Activated naive CD4-positive, alpha-beta T cell treated with anti-CD3 and anti-CD28 coated beads, Interleukin-2, amount 10 ng/mL, durations not matched to agents 7 days and 5 days (primary cell): ENCODE measurements around the gene KCNQ1OT1.

Source experiments
- CTCF ChIA-PET: fragments of 350-600 bp; sonication (Branson Sonifier 250); formaldehyde crosslinking; loops from one replicate; lab custom pipeline; 2021; ENCODE audit warnings: antibody characterized with exemption; lab: Charles Lee
- DNase-seq: peaks from one replicate; pipeline ENCODE4 v3.0.0-alpha.2; 2020
- H3K27ac Mint-ChIP-seq: one replicate; pipeline ENCODE4 v1.8.0; 2021; ENCODE audit warnings: mild to moderate bottlenecking, moderate library complexity, mixed read lengths
- H3K27me3 Mint-ChIP-seq: one replicate; pipeline ENCODE4 v1.8.0; 2021; ENCODE audit warnings: mild to moderate bottlenecking, mixed read lengths
- H3K36me3 Mint-ChIP-seq: one replicate; pipeline ENCODE4 v1.8.0; 2021; ENCODE audit warnings: mixed read lengths
- H3K4me1 Mint-ChIP-seq: one replicate; pipeline ENCODE4 v1.8.0; 2021; ENCODE audit warnings: mixed read lengths
- H3K4me3 Mint-ChIP-seq: one replicate; pipeline ENCODE4 v1.8.0; 2021; ENCODE audit warnings: mild to moderate bottlenecking, moderate library complexity, mixed read lengths
- H3K9me3 Mint-ChIP-seq: one replicate; pipeline ENCODE4 v1.8.0; 2021; ENCODE audit warnings: mixed read lengths

KCNQ1OT1 gene

DNA sequence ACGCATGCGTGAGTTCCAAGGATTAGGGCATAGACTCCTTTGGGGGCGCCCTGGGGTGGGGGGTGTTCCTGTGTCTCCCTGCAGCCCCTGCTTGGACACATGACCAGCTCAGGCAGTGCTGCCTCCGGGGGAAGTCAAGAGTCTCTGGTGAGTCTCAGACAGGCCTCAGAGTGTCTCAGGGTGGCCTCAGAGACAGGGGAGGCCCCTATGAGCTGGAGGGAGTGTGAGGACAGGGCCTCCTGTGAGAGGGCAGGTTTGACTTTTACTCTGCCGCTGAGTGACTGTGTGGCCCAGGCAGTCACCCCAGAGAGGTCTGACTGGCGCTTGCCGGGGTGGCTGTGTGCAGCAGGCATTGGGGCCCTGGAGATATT lies 41.2 kb upstream of the KCNQ1OT1 start:
- Mint-ChIP-seq H3K36me3 (no peaks in the 10 kb centered on the region), H3K9me3 (no peaks in the 10 kb centered on the region), H3K4me3 (no peak overlapping the region), H3K27ac (no peak overlapping the region), H3K4me1 (no peaks in the 10 kb centered on the region), H3K27me3 (no peaks in the 10 kb centered on the region)
- no peak for DNase-seq
- CTCF ChIA-PET, result no interaction called here

DNA sequence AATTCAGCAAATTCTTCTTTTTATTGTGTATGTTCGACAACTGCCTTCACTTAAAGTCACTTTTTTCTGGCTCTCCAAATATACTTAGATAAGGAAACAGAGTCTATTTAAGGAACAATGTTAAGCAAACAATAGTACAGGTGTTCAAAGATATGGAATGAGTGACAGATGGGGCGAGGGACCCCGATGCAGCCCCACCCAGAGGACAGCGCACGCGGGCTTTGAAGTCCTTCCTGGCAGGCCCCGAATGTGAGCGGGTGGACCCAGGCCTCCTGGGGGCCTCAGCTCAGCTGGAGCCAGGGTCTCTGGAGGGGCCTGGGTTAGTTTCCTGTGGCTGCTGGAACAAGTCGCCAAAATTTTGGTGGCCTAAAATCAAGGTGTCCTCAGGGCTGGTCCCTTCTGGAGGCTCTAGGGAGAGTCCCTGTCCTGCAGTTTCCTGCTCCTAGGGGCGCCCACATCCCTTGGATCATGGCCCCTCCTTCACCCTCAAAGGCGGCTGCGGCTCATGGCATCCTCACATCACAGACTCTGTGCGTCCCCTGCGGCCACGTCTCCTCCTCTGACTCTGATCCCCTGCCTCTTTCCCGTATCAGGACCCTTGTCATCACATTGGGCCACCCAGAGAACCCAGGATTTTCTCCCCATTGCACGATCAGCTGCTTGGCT lies 40.6 kb upstream of the KCNQ1OT1 start:
- H3K4me1 Mint-ChIP-seq, result no peaks in the 10 kb centered on the region
- DNase-seq, result no peak
- H3K9me3 Mint-ChIP-seq, result no peaks in the 10 kb centered on the region
- H3K27me3 Mint-ChIP-seq, result no peaks in the 10 kb centered on the region
- no peak overlapping the region for H3K27ac Mint-ChIP-seq
- CTCF ChIA-PET, result no interaction called here
- no peaks in the 10 kb centered on the region for H3K36me3 Mint-ChIP-seq
- no peak overlapping the region for H3K4me3 Mint-ChIP-seq

GRCh38 chr11:2739531-2740274 lies 39.9 kb upstream of the KCNQ1OT1 start:
- no peaks in the 10 kb centered on the region for H3K9me3 Mint-ChIP-seq
- no peaks in the 10 kb centered on the region for H3K36me3 Mint-ChIP-seq
- H3K27ac Mint-ChIP-seq, result no peak overlapping the region
- no peaks in the 10 kb centered on the region for H3K4me1 Mint-ChIP-seq
- CTCF ChIA-PET, result no interaction called here
- no peak for DNase-seq
- H3K27me3 Mint-ChIP-seq, result no peaks in the 10 kb centered on the region
- H3K4me3 Mint-ChIP-seq, result no peak overlapping the region

GRCh38 chr11:2738551-2739431 lies 39.0 kb upstream of the KCNQ1OT1 start:
- no peaks in the 10 kb centered on the region for H3K27me3 Mint-ChIP-seq
- CTCF ChIA-PET, result no interaction called here
- DNase-seq, result no peak
- H3K4me3 Mint-ChIP-seq, result no peak overlapping the region
- H3K9me3 Mint-ChIP-seq, result no peaks in the 10 kb centered on the region
- H3K36me3 Mint-ChIP-seq, result no peaks in the 10 kb centered on the region
- no peak overlapping the region for H3K27ac Mint-ChIP-seq
- no peaks in the 10 kb centered on the region for H3K4me1 Mint-ChIP-seq

DNA sequence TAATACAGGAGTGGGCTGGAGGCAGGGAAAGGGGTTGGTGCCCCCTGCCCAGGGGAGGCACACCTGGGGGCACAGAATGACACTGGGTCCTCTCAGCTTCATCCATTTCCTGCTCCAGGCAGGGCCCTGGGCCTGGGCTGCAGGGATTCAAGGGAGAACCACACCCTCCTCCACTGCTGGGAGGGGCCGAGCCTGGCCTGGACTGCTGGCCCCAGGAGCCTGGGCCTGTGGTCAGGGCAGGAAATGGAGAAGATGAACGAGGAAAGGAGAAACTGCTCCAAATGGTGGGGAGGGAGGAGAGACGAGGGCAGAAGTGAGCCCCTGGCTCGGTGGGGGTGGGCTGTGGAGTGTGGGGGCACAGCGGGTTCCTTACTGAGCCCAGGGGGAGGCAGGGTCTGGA lies 38.1 kb upstream of the KCNQ1OT1 start:
- DNase-seq, result no peak
- H3K27ac Mint-ChIP-seq, result no peak overlapping the region
- H3K9me3 Mint-ChIP-seq, result no peaks in the 10 kb centered on the region
- CTCF ChIA-PET, result interaction anchor here (1.0 kb wide), 1 partner anchor 11 kb away, joined by 3 read pairs; no protein-coding TSS in a partner anchor
- H3K27me3 Mint-ChIP-seq, result no peaks in the 10 kb centered on the region
- H3K36me3 Mint-ChIP-seq, result no peaks in the 10 kb centered on the region
- H3K4me3 Mint-ChIP-seq, result no peak overlapping the region
- no peaks in the 10 kb centered on the region for H3K4me1 Mint-ChIP-seq

DNA sequence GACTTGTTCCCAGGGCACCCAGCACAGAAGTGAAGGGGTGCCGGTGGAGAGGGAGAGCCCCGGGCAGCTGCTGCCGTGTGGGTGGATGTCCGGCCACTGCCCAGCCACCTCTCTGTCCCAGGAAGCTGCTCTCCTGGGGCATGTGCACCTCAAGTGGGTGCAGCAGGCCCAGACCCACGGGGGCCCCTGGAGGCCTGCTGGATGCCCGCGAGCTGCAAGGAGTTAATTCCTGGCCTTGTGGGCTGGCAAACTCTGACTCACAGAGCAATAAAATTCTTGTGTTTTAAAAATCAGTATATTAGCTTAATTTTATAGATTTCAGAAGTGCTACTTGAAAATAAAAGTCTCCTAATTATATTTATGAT lies 37.4 kb upstream of the KCNQ1OT1 start:
- CTCF ChIA-PET, result interaction anchor here (1.0 kb wide), 1 partner anchor 10 kb away, joined by 3 read pairs; no protein-coding TSS in a partner anchor
- no peak overlapping the region for H3K27ac Mint-ChIP-seq
- no peaks in the 10 kb centered on the region for H3K36me3 Mint-ChIP-seq
- H3K4me3 Mint-ChIP-seq, result no peak overlapping the region
- no peaks in the 10 kb centered on the region for H3K4me1 Mint-ChIP-seq
- no peak for DNase-seq
- H3K27me3 Mint-ChIP-seq, result no peaks in the 10 kb centered on the region
- no peaks in the 10 kb centered on the region for H3K9me3 Mint-ChIP-seq

- Mint-ChIP-seq H3K27ac (no peak overlapping the region), H3K9me3 (no peaks in the 10 kb centered on the region), H3K27me3 (no peaks in the 10 kb centered on the region), H3K36me3 (no peaks in the 10 kb centered on the region), H3K4me1 (no peaks in the 10 kb centered on the region), H3K4me3 (no peak overlapping the region)
- CTCF ChIA-PET, result interaction anchor here (1.0 kb wide), 1 partner anchor 10 kb away, joined by 3 read pairs; no protein-coding TSS in a partner anchor
- DNase-seq, result no peak
Measured at GRCh38 chr11:2736577-2737225, 36.9 kb upstream of the KCNQ1OT1 start.

- H3K27ac Mint-ChIP-seq, result no peak overlapping the region
- CTCF ChIA-PET, result no interaction called here
- no peak for DNase-seq
- H3K4me1 Mint-ChIP-seq, result no peaks in the 10 kb centered on the region
- no peaks in the 10 kb centered on the region for H3K9me3 Mint-ChIP-seq
- H3K4me3 Mint-ChIP-seq, result no peak overlapping the region
- H3K36me3 Mint-ChIP-seq, result no peaks in the 10 kb centered on the region
- no peaks in the 10 kb centered on the region for H3K27me3 Mint-ChIP-seq
Measured at GRCh38 chr11:2735053-2735589, 35.3 kb upstream of the KCNQ1OT1 start.

- Mint-ChIP-seq H3K27ac (no peak overlapping the region), H3K9me3 (no peaks in the 10 kb centered on the region), H3K36me3 (no peaks in the 10 kb centered on the region), H3K4me1 (no peaks in the 10 kb centered on the region), H3K27me3 (no peaks in the 10 kb centered on the region), H3K4me3 (no peak overlapping the region)
- CTCF ChIA-PET, result no interaction called here
- DNase-seq, result no peak
Measured at GRCh38 chr11:2734181-2735052, 34.6 kb upstream of the KCNQ1OT1 start.

GRCh38 chr11:2732940-2733628 lies 33.3 kb upstream of the KCNQ1OT1 start:
- Mint-ChIP-seq H3K27ac (no peak overlapping the region), H3K4me1 (no peaks in the 10 kb centered on the region), H3K9me3 (no peaks in the 10 kb centered on the region), H3K36me3 (no peaks in the 10 kb centered on the region), H3K4me3 (no peak overlapping the region), H3K27me3 (no peaks in the 10 kb centered on the region)
- no peak for DNase-seq
- CTCF ChIA-PET, result no interaction called here

DNA sequence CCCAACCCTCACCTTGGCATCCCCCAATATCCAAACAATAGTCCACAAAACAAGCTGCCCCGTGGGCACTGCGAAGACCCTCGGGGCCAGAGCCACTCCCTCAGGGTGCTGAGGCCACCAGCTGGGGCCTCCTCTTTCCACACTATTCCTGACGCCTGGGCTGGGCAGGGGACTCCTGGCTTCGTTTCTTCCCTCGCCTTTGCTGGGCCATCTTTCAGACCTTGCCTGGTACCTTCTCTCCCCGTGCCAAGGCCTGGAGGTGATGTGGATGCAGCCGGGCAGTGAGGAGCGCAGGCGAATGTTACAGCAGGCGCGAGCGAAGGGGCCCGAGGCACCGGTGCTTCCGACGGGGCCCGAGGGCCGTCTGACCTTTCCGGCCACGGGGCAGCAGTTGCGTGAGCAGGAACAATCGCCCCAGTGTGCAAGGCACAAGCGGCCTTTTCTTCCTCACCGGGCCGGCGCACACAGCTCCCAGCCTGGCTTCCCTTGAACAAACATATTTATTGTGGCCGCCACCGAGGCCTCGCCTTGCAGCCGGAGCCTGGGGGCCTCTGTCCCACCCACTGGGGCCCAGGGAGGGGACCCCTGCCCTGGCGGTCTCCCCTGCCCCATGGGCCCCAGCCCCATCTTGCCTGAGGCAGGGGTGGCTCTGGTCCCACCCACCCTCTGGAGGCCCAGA lies 32.6 kb upstream of the KCNQ1OT1 start:
- Mint-ChIP-seq H3K36me3 (no peaks in the 10 kb centered on the region), H3K4me3 (no peak overlapping the region), H3K27me3 (no peaks in the 10 kb centered on the region), H3K4me1 (no peaks in the 10 kb centered on the region), H3K9me3 (no peaks in the 10 kb centered on the region), H3K27ac (no peak overlapping the region)
- CTCF ChIA-PET, result no interaction called here
- DNase-seq, result no peak
